ENCODE results near the gene MAMDC4. TPM values are rescaled to one million over a fixed set of nuclear protein-coding genes. Genes with fewer than 3 reads are reported as not detected.

The MAMDC4 gene
- total and polyA plus RNA-seq, 2 of the 13 experiments (the other 11 are each of a cell fraction or from before 2014, with no cell fraction given), result 6.0 to 6.8 TPM

- Histone ChIP-seq H3K9me3 (ENCODE audit: low read length) (no peaks in the 10 kb centered on the region), H3K4me3 (replicated peaks in 1 of 3; ENCODE audit: insufficient read depth in 1 of 3, low read depth in 2 of 3, low read length in 3 of 3) (no peak overlapping the region), H3K9ac (ENCODE audit: insufficient read depth, low read depth, low read length) (no peak overlapping the region), H2AFZ (ENCODE audit: low read length) (no peak overlapping the region), H3K4me1 (ENCODE audit: insufficient read depth, low read length) (peaks cover 35% of the 10 kb centered on the region), H3K79me2 (ENCODE audit: insufficient read depth, low read length) (peaks cover 46% of the 10 kb centered on the region), H4K20me1 (ENCODE audit: insufficient read depth, low read length) (no peaks in the 10 kb centered on the region; the same call in 1 of the 2 replicates), H3K4me2 (ENCODE audit: low read depth, low read length) (no peak overlapping the region), H3K36me3 (replicated peaks in 1 of 2; ENCODE audit: control insufficient read depth in 1 of 2, insufficient read depth in 2 of 2, low read length in 2 of 2) (peaks cover 2 to 28% of the 10 kb centered on the region in 2 experiments; a peak in 4 of 5 replicates), H3K27ac (ENCODE audit: extremely low read length, insufficient read depth, low read length) (no peak overlapping the region), H3K27me3 (ENCODE audit: control insufficient read depth in 1 of 2, insufficient read depth in 2 of 2, low read length in 2 of 2) (no peaks in the 10 kb centered on the region)
- ChIA-PET POLR2A (interaction anchor here (1.0 kb wide), 1 partner anchor 15 kb away, joined by 4 read pairs; no protein-coding TSS in a partner anchor), CTCF (ENCODE audit: low intra/inter-chr PET ratio, low total read pairs) (no interaction called here)
- FAIRE-seq (no peak), DNase-seq (ENCODE audit: low spot score) (no peak), ATAC-seq (peak; percentile 26; the same call in 1 of the 3 replicates)
- BruUV-seq (replicated peaks), result no TSS peak
- WGBS (ENCODE audit: low lambda C conversion rate), result 43% methylated on average over 1 of the region's 1 CpG
- intact Hi-C loops (cut with micrococcal nuclease; ENCODE audit: unreplicated experiment), result no loop called here
- TF ChIP-seq POLR2G (IDR thresholded peaks at IDR 0.05; ENCODE audit: low read depth, low read length) (peak; percentile 9; the same call in 1 of the 2 replicates), KDM5A (IDR thresholded peaks at IDR 0.05; ENCODE audit: borderline replicate concordance, low read length) (no peak), HDAC2 (CRISPR knock-in tag; IDR thresholded peaks at IDR 0.05) (no peak), USF2 (IDR thresholded peaks at IDR 0.05; ENCODE audit: low read depth, low read length) (no peak), USF2 (CRISPR knock-in tag; IDR thresholded peaks at IDR 0.05; ENCODE audit: borderline replicate concordance) (no peak), RBM22 (optimal IDR thresholded peaks at IDR 0.05; ENCODE audit: low read length) (peak; percentile 68), TP53 (CRISPR knock-in tag; conservative IDR thresholded peaks at IDR 0.05) (no peak), KDM5B (CRISPR knock-in tag; IDR thresholded peaks at IDR 0.05; ENCODE audit: borderline replicate concordance) (no peak), POLR2AphosphoS5 (IDR thresholded peaks at IDR 0.05; ENCODE audit: low read depth, low read length) (0 out of 2 replicates have a peak, but pooled peaks have one; percentile 23), AGO2 (optimal IDR thresholded peaks at IDR 0.05; ENCODE audit: low read depth, low read length) (no peak), ZNF549 (CRISPR knock-in tag; IDR thresholded peaks at IDR 0.05) (no peak), ZFAT (CRISPR knock-in tag; conservative IDR thresholded peaks at IDR 0.05) (no peak), NFYB (CRISPR knock-in tag; IDR thresholded peaks at IDR 0.05) (no peak)
- in situ Hi-C loops (cut with HindIII; ENCODE audit: extremely low pct_ligation_motif_present, low pct_unique_long_range_greater_than_20kb), result no loop called here
Observed at GRCh38 chr9:136815422-136815782, 36.7 kb upstream of the MAMDC4 start.
